Tibial nerve (tissue), 4 donors: ENCODE results near the gene INHBB.

ENCODE experiments used
- EP300 ChIP-seq, 2 donors: sonication (generic); formaldehyde crosslinking; IDR thresholded peaks; one replicate each; pipeline ENCODE4 v1.6.1; 2017; ENCODE audit warnings: antibody characterized with exemption in 2 of 2, mild to moderate bottlenecking in 1 of 2
- TF ChIP-seq, protein P1 (sequence below), 5 experiments: fragments of 200-600 bp in 3 of 5; fragments of 450-650 bp in 2 of 5; sonication (generic) in 3 of 5; IDR thresholded peaks; one replicate each; pipeline ENCODE4 v1.5.1; 2016 to 2019; ENCODE audit warnings: antibody characterized with exemption in 5 of 5, mild to moderate bottlenecking in 3 of 5, moderate library complexity in 2 of 5

- TF ChIP-seq, protein P1, sequence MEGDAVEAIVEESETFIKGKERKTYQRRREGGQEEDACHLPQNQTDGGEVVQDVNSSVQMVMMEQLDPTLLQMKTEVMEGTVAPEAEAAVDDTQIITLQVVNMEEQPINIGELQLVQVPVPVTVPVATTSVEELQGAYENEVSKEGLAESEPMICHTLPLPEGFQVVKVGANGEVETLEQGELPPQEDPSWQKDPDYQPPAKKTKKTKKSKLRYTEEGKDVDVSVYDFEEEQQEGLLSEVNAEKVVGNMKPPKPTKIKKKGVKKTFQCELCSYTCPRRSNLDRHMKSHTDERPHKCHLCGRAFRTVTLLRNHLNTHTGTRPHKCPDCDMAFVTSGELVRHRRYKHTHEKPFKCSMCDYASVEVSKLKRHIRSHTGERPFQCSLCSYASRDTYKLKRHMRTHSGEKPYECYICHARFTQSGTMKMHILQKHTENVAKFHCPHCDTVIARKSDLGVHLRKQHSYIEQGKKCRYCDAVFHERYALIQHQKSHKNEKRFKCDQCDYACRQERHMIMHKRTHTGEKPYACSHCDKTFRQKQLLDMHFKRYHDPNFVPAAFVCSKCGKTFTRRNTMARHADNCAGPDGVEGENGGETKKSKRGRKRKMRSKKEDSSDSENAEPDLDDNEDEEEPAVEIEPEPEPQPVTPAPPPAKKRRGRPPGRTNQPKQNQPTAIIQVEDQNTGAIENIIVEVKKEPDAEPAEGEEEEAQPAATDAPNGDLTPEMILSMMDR (IDR thresholded peaks at IDR 0.05): no peak
- no peak for TF ChIP-seq EP300 (IDR thresholded peaks at IDR 0.05)
Measured at GRCh38 chr2:120392923-120393322, 47.0 kb downstream of the INHBB start.
